Endodermal cell (in vitro differentiated cells): ENCODE data around the gene FRRS1L. TPM values are rescaled to one million over a fixed set of nuclear protein-coding genes. Genes with fewer than 3 reads are reported as not detected.

Source experiments
- DNase-seq: peaks from one replicate; pipeline ENCODE4 v3.0.0-alpha.2; 2017
- H3K27ac ChIP-seq: 2 replicates; pipeline ENCODE4 v1.5.1; 2013; ENCODE audit warnings: mild to moderate bottlenecking, low read depth, low read length, moderate library complexity
- H3K27me3 ChIP-seq: 2 replicates; pipeline ENCODE4 v1.6.1; 2013; ENCODE audit warnings: mild to moderate bottlenecking, low read length, moderate library complexity; ENCODE audit not compliant: insufficient read depth, control insufficient read depth, poor library complexity, severe bottlenecking
- H3K36me3 ChIP-seq: 2 replicates; pipeline ENCODE4 v1.7.0; 2013; ENCODE audit warnings: mild to moderate bottlenecking, low read length, moderate library complexity; ENCODE audit not compliant: control insufficient read depth, insufficient read depth
- H3K4me1 ChIP-seq: one replicate; pipeline ENCODE4 v1.7.0; 2013; ENCODE audit warnings: low read length; ENCODE audit not compliant: control insufficient read depth, insufficient read depth
- H3K4me3 ChIP-seq: 2 replicates; pipeline ENCODE4 v1.5.1; 2013; ENCODE audit warnings: mild to moderate bottlenecking, low read length, moderate library complexity
- H3K9ac ChIP-seq: 2 replicates; pipeline ENCODE4 v1.6.1; 2013; ENCODE audit warnings: mild to moderate bottlenecking, low read length, moderate library complexity; ENCODE audit not compliant: poor library complexity, severe bottlenecking; ENCODE audit errors: extremely low read depth
- H3K9me3 ChIP-seq: 2 replicates; pipeline ENCODE4 v1.6.1; 2013; ENCODE audit warnings: mild to moderate bottlenecking, low read length, moderate library complexity; ENCODE audit not compliant: control insufficient read depth
- H3K27ac Mint-ChIP-seq: 2 replicates; pipeline ENCODE4 v1.8.0; 2020; ENCODE audit warnings: mixed read lengths
- H3K27me3 Mint-ChIP-seq: 2 replicates; pipeline ENCODE4 v1.8.0; 2021; ENCODE audit warnings: mild to moderate bottlenecking, mixed read lengths; ENCODE audit not compliant: insufficient read depth
- H3K36me3 Mint-ChIP-seq: 2 replicates; pipeline ENCODE4 v1.8.0; 2020; ENCODE audit warnings: low read depth, mixed read lengths
- H3K4me1 Mint-ChIP-seq: 2 replicates; pipeline ENCODE4 v1.8.0; 2020; ENCODE audit warnings: mixed read lengths
- H3K4me3 Mint-ChIP-seq: 2 replicates; pipeline ENCODE4 v1.8.0; 2020; ENCODE audit warnings: mild to moderate bottlenecking, moderate library complexity, mixed read lengths
- H3K9me3 Mint-ChIP-seq: 2 replicates; pipeline ENCODE4 v1.8.0; 2020; ENCODE audit warnings: mild to moderate bottlenecking, mixed read lengths
- CTCF ChIP-seq: fragments of 200-600 bp; sonication (generic); conservative IDR thresholded peaks from 2 replicates; pipeline ENCODE4 v1.5.0; 2021; ENCODE audit warnings: antibody characterized with exemption, mild to moderate bottlenecking
- WGBS, 2 experiments: methylation state at CpG; one replicate each; pipeline versions ENCODE4 v1.1.5 to v1.1.7; 2013; ENCODE audit warnings: missing lambda C conversion rate in 2 of 2, mixed read lengths in 1 of 2; ENCODE audit not compliant: insufficient coverage in 1 of 2, insufficient read length in 1 of 2; 5-methylcytosine and 5-hydroxymethylcytosine counted together
- long read RNA-seq, 4 experiments: library from polyadenylated mRNA in 2 of 4; library from RNA in 1 of 4; library from capped mRNA in 1 of 4; stranded (forward) in 3 of 4; unstranded in 1 of 4; transcript quantifications; one replicate each; pipeline ENCODE4 v2.0.0, GENCODE V29; 2020 to 2021; ENCODE audit warnings: inconsistent platforms in 1 of 4
- polyA plus RNA-seq, 2 experiments: library from polyadenylated mRNA; stranded (reverse); fragments of 50-300 nt; gene quantifications; one replicate each; pipeline ENCODE4 v1.2.3, GENCODE V29; 2013
- total RNA-seq, 2 donors: library from RNA; stranded (reverse); fragmentation: NEBNext Ultra II Directional in 1 of 2; extraction: Animal tissue kit (Norgen Biotek cat#: 25700) in 1 of 2; gene quantifications; 2 replicates in 1 of 2; 3 replicates in 1 of 2; pipeline ENCODE4 v1.2.1, GENCODE V29; 2021

Gene FRRS1L
- total RNA-seq, result 1 to 10 TPM; 1.5 to 1.8 TPM
- 2.1 TPM for polyA plus RNA-seq (2013, experiment 1 of 2)
- 2.0 TPM for polyA plus RNA-seq (2013, experiment 2 of 2)
- long read RNA-seq, experiment 1, result 0 reads
- long read RNA-seq, experiment 2, partial matches to known transcripts, result 0 of 1 reads
- long read RNA-seq, experiment 2, other reads (novel, unspliced or antisense), result 1 of 1 reads
- long read RNA-seq, experiment 3, result 0 reads
- long read RNA-seq, experiment 4, result 0 reads

- no peaks in the 10 kb centered on the region for H3K36me3 ChIP-seq
- Mint-ChIP-seq H3K36me3 (no peaks in the 10 kb centered on the region), H3K27ac (no peak within 1 kb of the TSS), H3K9me3 (no peaks in the 10 kb centered on the region), H3K27me3 (peaks cover 57% of the 10 kb centered on the region), H3K4me1 (peaks cover 3% of the 10 kb centered on the region), H3K4me3 (peak within 1 kb of the TSS; percentile 59)
- peak; percentile 78 for DNase-seq
- no peak within 1 kb of the TSS for H3K27ac ChIP-seq
- peak within 1 kb of the TSS; percentile 61 for H3K4me3 ChIP-seq
- no peak for TF ChIP-seq CTCF
- H3K4me1 ChIP-seq, result no peaks in the 10 kb centered on the region
- H3K9ac ChIP-seq, result no peak within 1 kb of the TSS
- no peaks in the 10 kb centered on the region for H3K9me3 ChIP-seq
- H3K27me3 ChIP-seq, result peaks cover 59% of the 10 kb centered on the region
- WGBS, 2 experiments, result 7 to 15% methylated on average over 24 to 81 of the region's 86 CpGs
Observed at GRCh38 chr9:109166771-109167601, at the start of gene FRRS1L. FRRS1L (minus strand) TSS chr9:109167249; CDS start chr9:109167138, 111 bp downstream.

- no peak for TF ChIP-seq CTCF
- WGBS, 2 experiments, result 89 to 96% methylated on average over 6 of the region's 6 CpGs
Observed at GRCh38 chr9:109214414-109214813, 47.4 kb upstream of the FRRS1L start.

GRCh38 chr9:109213285-109214121 is 46.5 kb upstream of the FRRS1L start:
- Histone ChIP-seq H3K36me3 (no peaks in the 10 kb centered on the region), H3K4me3 (no peak overlapping the region), H3K4me1 (no peaks in the 10 kb centered on the region), H3K9ac (no peak overlapping the region), H3K27ac (no peak overlapping the region), H3K9me3 (no peaks in the 10 kb centered on the region), H3K27me3 (no peaks in the 10 kb centered on the region)
- Mint-ChIP-seq H3K36me3 (no peaks in the 10 kb centered on the region), H3K4me1 (no peaks in the 10 kb centered on the region), H3K4me3 (no peak overlapping the region), H3K27me3 (no peaks in the 10 kb centered on the region), H3K27ac (no peak overlapping the region), H3K9me3 (no peaks in the 10 kb centered on the region)
- DNase-seq, result no peak
- no peak for TF ChIP-seq CTCF
- 93 to 95% methylated on average over 8 to 11 of the region's 11 CpGs for WGBS, 2 experiments

More at GRCh38 chr9:109214414-109214813, 47.4 kb upstream of the FRRS1L start:
- Mint-ChIP-seq H3K9me3 (no peaks in the 10 kb centered on the region), H3K4me1 (no peaks in the 10 kb centered on the region), H3K4me3 (no peak overlapping the region), H3K36me3 (no peaks in the 10 kb centered on the region), H3K27ac (no peak overlapping the region), H3K27me3 (no peaks in the 10 kb centered on the region)
- Histone ChIP-seq H3K36me3 (no peaks in the 10 kb centered on the region), H3K4me1 (no peaks in the 10 kb centered on the region), H3K9me3 (no peaks in the 10 kb centered on the region), H3K27me3 (no peaks in the 10 kb centered on the region), H3K27ac (no peak overlapping the region), H3K9ac (no peak overlapping the region), H3K4me3 (no peak overlapping the region)
- no peak for DNase-seq
